Measurements from ENCODE around the gene NEK11.
"Not testable (repeated sequence)": the region's sequence is repeated elsewhere in the genome, so short reads cannot be mapped to it uniquely, and the experiment has no call there.

The NEK11 gene

GRCh38 chr3:131350506-131350905, 323.8 kb downstream of the NEK11 start:
- in situ Hi-C loops (cut with MboI; ENCODE audit: low sequenced_read_pairs): no loop called here

GRCh38 chr3:131353016-131353877, 326.6 kb downstream of the NEK11 start:
- in situ Hi-C loops (cut with MboI; ENCODE audit: low sequenced_read_pairs): no loop called here

GRCh38 chr3:131353986-131354385, 327.3 kb downstream of the NEK11 start:
- in situ Hi-C loops (cut with MboI; ENCODE audit: low sequenced_read_pairs): no loop called here

- in situ Hi-C loops (cut with MboI; ENCODE audit: low sequenced_read_pairs): no loop called here
Observed at GRCh38 chr3:131356006-131356595, 329.4 kb downstream of the NEK11 start.

DNA sequence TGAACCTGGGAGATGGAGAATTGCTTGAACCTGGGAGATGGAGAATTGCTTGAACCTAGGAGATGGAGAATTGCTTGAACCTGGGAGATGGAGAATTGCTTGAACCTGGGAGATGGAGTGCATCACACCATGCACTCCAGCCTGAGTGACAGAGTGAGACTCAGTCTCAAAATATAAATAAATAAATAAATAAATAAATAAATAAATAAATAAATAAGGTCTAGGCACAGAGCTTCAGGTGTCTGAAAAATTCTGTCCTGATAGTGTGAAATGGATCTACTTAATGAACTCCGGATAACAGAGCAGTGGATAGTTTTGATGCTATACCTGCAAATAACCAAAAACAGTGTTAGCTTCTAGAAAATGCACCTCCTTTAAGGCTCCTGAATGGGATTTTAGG, 330.6 kb downstream of the NEK11 start:
- in situ Hi-C loops (cut with MboI; ENCODE audit: low sequenced_read_pairs): no loop called here

DNA sequence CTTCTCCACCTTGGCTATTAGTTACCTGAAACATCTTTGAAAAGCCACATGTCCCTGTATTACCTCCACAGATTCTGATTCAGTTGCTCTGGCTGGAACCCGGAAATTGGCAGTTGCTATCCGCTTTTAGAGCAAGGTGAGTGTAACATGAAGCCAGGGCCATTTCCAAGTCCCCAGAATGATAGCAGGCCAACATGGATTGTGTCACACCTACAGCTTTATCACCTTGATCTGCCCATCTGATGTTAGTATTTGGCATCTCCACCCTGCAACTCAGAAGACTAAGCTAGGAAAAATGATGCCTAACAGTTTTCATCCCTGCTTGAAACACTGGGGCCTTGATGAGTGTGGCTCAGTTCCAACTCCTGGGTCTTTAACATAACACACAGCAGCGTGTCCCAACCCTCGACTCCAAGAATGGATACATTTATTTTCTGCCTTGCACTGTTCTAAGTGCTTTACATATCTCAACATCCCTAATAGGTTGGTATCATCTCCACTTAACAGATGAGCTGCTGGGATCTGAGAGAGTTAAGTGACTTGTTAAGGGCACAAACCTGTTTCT, 333.6 kb downstream of the NEK11 start:
- in situ Hi-C loops (cut with MboI; ENCODE audit: low sequenced_read_pairs): no loop called here

- in situ Hi-C loops (cut with MboI; ENCODE audit: low sequenced_read_pairs): not testable (repeated sequence)
Observed at GRCh38 chr3:131361066-131361463, 334.4 kb downstream of the NEK11 start.

GRCh38 chr3:131361464-131362421, 335.1 kb downstream of the NEK11 start:
- in situ Hi-C loops (cut with MboI; ENCODE audit: low sequenced_read_pairs): no loop called here

GRCh38 chr3:131363275-131363674, 336.6 kb downstream of the NEK11 start:
- in situ Hi-C loops (cut with MboI; ENCODE audit: low sequenced_read_pairs): no loop called here

DNA sequence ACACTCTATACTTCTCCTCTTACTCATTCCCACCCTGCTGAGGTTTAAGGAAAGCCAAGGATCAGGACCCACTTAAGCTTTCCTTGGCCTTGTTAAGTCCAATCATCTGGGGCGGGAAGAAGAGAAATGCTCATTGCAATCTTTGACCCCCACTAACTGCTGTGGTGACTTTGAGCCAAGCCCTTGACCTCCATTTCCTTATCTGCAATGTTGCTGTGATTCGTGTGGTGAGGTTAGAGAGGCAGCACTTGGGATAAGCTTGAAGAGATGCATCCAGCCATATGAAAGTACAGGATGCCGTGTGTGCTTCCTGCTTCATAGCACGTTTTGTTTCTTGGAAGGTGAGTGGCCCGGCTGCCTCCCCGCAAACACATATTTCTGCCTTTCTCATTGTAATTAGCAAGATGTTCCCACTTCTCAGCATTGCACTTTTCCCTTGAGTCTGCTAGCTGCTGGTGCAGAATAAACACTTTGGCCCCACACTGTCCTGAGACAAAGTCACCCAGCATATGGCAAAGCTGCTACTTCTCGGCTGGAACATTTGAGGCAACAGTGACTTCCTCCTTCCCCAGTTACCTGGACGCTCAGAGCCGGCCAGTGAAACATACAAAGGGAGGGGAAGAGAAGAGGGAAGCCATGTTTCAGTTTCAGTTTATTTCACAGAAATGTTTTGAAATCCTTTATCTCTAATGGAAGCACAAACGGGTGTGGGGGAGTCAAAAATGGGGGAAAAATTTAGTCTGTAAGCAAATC, 344.4 kb downstream of the NEK11 start:
- in situ Hi-C loops (cut with MboI; ENCODE audit: low sequenced_read_pairs): no loop called here

- in situ Hi-C loops (cut with MboI; ENCODE audit: low sequenced_read_pairs): no loop called here
Observed at GRCh38 chr3:131371688-131372066, 345.0 kb downstream of the NEK11 start.

GRCh38 chr3:131374741-131375140, 348.1 kb downstream of the NEK11 start:
- in situ Hi-C loops (cut with MboI; ENCODE audit: low sequenced_read_pairs): no loop called here

GRCh38 chr3:131380821-131381444, 354.3 kb downstream of the NEK11 start:
- in situ Hi-C loops (cut with MboI; ENCODE audit: low sequenced_read_pairs): not testable (repeated sequence)

- in situ Hi-C loops (cut with MboI; ENCODE audit: low sequenced_read_pairs): no loop called here
Observed at GRCh38 chr3:131381445-131382291, 355.0 kb downstream of the NEK11 start, which contains the start of gene NUDT16. Gene NUDT16 (plus strand): TSS chr3:131381774. CDS start chr3:131381805, 31 bp downstream.

GRCh38 chr3:131386429-131387165, 359.9 kb downstream of the NEK11 start:
- in situ Hi-C loops (cut with MboI; ENCODE audit: low sequenced_read_pairs): no loop called here

- in situ Hi-C loops (cut with MboI; ENCODE audit: low sequenced_read_pairs): no loop called here
Observed at GRCh38 chr3:131387796-131388489, 361.3 kb downstream of the NEK11 start.

DNA sequence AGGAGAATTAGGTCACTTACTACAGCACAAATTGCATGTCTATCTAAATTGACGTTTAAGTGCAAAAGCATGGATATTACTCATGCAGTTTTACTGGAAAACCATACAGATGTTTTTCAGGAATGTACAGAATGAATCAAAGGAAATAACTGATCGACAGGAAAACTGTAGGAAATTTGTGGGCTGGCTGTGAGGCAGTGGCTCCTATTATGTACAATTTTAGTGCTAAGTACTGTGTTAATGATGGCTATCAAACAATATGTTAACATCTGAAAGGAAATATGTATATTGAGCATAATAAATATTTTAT, 361.8 kb downstream of the NEK11 start:
- in situ Hi-C loops (cut with MboI; ENCODE audit: low sequenced_read_pairs): no loop called here

- in situ Hi-C loops (cut with MboI; ENCODE audit: low sequenced_read_pairs): no loop called here
Observed at GRCh38 chr3:131390331-131390730, 363.7 kb downstream of the NEK11 start.

All from HL-60/S4 treated with retinoic acid at 250 ng/mL for 4 days and 3 days (cell line).